Mucosa of stomach (tissue), 1 donor: ENCODE measurements around the gene ISLR.

Experiments
- H3K27me3 ChIP-seq: one replicate; pipeline ENCODE4 v1.7.0; 2013; ENCODE audit warnings: mild to moderate bottlenecking, low read length; ENCODE audit not compliant: control insufficient read depth, insufficient read depth
- H3K36me3 ChIP-seq: one replicate; pipeline ENCODE4 v1.7.0; 2013; ENCODE audit warnings: low read length; ENCODE audit not compliant: control insufficient read depth, insufficient read depth
- H3K4me1 ChIP-seq: one replicate; pipeline ENCODE4 v1.7.0; 2013; ENCODE audit warnings: mild to moderate bottlenecking, low read length; ENCODE audit not compliant: control insufficient read depth, insufficient read depth
- H3K4me3 ChIP-seq: one replicate; pipeline ENCODE4 v1.7.0; 2013; ENCODE audit warnings: low read length
- H3K9ac ChIP-seq: one replicate; pipeline ENCODE4 v1.7.0; 2013; ENCODE audit warnings: mild to moderate bottlenecking, low read length, moderate library complexity
- H3K9me3 ChIP-seq: one replicate; pipeline ENCODE4 v1.7.0; 2013; ENCODE audit warnings: mild to moderate bottlenecking, low read length, moderate library complexity; ENCODE audit not compliant: control insufficient read depth
- donor health status: Pancreatic carcinoma.

ISLR gene

DNA sequence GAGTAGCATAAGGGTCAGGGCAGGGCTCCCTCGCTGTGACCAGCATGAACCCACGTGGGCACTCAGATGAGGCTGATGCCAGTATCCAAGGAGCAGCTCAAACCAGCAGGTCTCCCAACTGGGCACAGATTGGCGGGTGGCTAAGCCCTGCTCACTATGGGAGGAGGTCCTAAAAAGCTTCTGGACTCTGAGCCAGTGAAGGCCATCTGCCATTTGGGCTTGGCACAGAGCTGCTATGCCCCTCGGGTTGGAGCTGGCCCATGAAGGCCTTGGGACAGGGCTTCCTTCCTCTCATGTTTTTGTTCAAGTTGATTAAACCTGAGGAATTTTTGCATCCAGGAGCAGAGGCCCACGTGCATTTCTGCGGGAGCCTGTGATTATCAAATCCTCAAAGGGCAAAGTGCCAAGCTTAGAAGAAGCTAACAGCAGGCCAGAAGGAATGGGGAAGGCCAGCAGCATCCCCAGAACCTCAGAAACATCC lies 33.3 kb downstream of the ISLR start:
- Histone ChIP-seq H3K27me3 (peaks cover 53% of the 10 kb centered on the region), H3K4me3 (no peak overlapping the region), H3K4me1 (peaks cover 32% of the 10 kb centered on the region), H3K9ac (no peak overlapping the region), H3K36me3 (no peaks in the 10 kb centered on the region), H3K9me3 (no peaks in the 10 kb centered on the region)

DNA sequence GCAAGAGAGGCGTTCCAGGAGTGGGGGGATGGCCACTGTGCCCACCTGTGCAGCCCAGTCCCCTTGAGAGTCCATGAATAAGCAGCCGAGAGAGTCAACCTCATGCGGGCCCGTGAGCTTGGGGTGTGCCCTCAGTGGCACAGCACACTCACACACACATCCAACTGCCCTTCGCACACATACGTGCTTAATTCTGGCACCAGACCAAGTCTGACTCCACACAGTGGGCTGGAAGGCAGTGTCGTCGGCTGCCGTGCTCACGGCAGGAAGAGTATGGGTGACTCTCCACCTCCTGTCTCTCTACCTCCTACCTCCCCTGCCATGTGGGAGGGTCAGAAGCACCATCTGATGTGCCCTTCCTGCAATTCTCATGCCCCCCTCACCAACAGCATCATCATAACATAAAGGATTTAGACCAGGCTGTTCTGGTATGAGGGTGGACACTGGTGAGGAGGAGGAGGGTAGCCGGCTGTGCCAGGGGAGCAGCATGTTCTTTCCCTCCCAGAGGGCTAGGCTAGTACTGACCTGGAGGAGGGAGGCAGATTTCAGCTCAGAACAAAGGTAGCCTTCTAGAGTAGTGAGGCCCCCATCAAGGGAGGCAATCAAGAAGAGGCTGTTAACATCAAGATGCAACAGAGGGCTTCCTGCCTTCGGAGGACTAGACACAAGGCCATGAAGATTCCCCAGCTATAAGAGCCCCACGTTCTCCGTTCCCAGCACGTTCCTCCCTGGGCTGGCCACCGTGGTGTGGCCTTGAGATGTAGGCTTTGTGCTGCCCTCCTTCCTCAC lies 34.3 kb downstream of the ISLR start:
- H3K4me3 ChIP-seq, result no peak overlapping the region
- no peaks in the 10 kb centered on the region for H3K36me3 ChIP-seq
- H3K9ac ChIP-seq, result no peak overlapping the region
- H3K4me1 ChIP-seq, result peaks cover 26% of the 10 kb centered on the region
- H3K9me3 ChIP-seq, result no peaks in the 10 kb centered on the region
- peaks cover 46% of the 10 kb centered on the region for H3K27me3 ChIP-seq

DNA sequence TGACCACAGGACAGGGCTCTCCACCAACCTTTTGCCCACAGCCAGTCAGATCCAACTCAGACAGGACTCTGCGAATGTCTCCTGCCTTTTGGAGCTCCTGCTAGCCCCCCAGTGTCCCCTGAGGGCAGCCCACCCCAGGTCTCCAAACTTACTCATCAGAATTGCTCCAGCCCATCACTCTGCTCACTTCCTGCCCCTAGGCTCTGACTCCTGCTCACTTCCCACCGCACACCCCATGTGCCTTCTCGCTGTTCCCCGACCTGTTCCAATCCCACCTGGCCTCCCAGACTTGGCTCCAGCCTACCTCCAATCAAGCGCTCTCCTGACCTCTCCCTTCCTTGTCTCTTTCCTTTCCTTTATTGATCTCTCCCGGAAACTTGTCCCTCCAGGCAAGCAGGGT lies 35.0 kb downstream of the ISLR start:
- Histone ChIP-seq H3K9me3 (no peaks in the 10 kb centered on the region), H3K27me3 (peaks cover 39% of the 10 kb centered on the region), H3K36me3 (no peaks in the 10 kb centered on the region), H3K9ac (no peak overlapping the region), H3K4me1 (peaks cover 21% of the 10 kb centered on the region), H3K4me3 (no peak overlapping the region)

DNA sequence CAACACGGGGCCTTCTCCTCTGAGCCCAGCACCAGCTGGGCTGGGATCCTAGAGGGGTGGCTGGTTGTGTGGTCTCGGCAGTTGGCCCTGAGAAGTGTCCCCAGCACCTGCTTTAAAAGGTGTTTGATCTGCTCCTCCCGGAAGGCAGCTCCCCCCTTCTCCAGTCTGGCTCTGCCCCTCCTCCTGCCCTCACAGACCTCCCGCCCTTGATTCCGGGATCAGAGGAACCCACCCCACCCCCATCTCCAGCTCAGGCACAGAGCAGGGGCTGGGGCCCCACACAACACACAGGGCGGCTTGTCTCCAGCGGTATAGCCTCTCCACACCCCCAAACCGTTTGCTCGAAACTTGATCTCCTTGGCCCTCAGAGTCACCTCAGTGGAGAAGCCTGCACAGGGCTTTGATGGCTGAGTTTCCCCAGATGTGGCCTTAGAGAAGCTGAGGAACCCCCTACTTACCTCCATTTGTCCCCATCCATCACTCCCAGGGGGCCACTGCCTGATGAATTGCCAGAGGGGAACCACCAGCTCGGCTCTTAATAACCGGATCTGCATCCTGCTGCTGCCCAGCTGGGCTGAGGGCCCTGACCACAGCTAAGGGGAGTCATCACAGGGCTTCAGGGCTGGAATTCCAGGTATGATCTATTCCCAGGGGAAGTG lies 35.5 kb downstream of the ISLR start:
- Histone ChIP-seq H3K4me1 (peaks cover 21% of the 10 kb centered on the region), H3K27me3 (peaks cover 36% of the 10 kb centered on the region), H3K9ac (no peak overlapping the region), H3K36me3 (no peaks in the 10 kb centered on the region), H3K4me3 (no peak overlapping the region), H3K9me3 (no peaks in the 10 kb centered on the region)

DNA sequence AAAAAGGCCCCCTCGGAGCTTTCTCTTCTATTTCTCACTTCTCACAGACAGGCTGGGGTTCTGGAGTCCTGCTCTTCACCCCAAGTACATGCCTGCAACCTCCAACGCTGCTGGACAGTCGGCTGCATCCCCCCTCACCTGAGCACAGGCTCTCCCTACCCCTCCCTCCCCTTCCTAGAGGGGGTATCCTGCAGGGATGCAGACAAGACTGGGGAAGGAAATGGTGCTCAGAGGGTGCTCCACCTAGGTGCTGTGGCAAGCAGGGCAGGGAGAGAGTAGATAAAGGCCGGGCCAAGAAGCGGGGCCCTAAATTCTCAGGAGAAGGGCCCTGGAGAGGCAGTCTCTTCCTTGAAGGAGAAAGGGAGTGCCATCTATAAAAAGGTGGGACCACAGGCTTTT lies 36.0 kb downstream of the ISLR start:
- Histone ChIP-seq H3K4me3 (no peak overlapping the region), H3K27me3 (peaks cover 36% of the 10 kb centered on the region), H3K9ac (no peak overlapping the region), H3K4me1 (peaks cover 21% of the 10 kb centered on the region), H3K36me3 (no peaks in the 10 kb centered on the region), H3K9me3 (no peaks in the 10 kb centered on the region)

GRCh38 chr15:74209997-74210671 lies 36.6 kb downstream of the ISLR start:
- H3K36me3 ChIP-seq, result no peaks in the 10 kb centered on the region
- H3K4me3 ChIP-seq, result no peak overlapping the region
- peaks cover 21% of the 10 kb centered on the region for H3K4me1 ChIP-seq
- peaks cover 36% of the 10 kb centered on the region for H3K27me3 ChIP-seq
- H3K9ac ChIP-seq, result no peak overlapping the region
- H3K9me3 ChIP-seq, result no peaks in the 10 kb centered on the region

GRCh38 chr15:74210729-74211128 lies 37.2 kb downstream of the ISLR start:
- H3K9ac ChIP-seq, result no peak overlapping the region
- H3K27me3 ChIP-seq, result peaks cover 35% of the 10 kb centered on the region
- no peak overlapping the region for H3K4me3 ChIP-seq
- peaks cover 24% of the 10 kb centered on the region for H3K4me1 ChIP-seq
- no peaks in the 10 kb centered on the region for H3K9me3 ChIP-seq
- no peaks in the 10 kb centered on the region for H3K36me3 ChIP-seq

GRCh38 chr15:74211656-74212055 lies 38.1 kb downstream of the ISLR start:
- Histone ChIP-seq H3K4me1 (peaks cover 25% of the 10 kb centered on the region), H3K36me3 (no peaks in the 10 kb centered on the region)

DNA sequence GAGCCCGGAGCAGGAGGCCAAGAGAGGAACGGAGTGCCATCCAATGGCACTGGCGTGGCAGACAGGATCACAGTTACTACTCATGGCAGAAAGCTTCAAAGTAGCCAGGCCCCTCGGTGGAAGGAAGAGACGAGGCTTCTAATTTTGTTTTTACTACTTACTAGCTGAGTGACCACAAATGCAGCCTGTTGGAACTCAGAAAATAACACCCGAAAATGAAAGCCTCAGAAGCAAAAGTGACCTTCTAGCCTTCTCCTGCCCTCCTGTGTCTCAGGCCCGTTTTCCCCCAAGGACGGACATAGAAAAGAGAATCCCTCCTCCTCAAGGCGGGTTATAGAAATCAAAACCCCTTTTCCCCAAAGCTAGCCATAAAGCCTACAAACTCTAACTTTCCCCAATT lies 39.0 kb downstream of the ISLR start:
- Histone ChIP-seq H3K9me3 (no peaks in the 10 kb centered on the region), H3K27me3 (peaks cover 28% of the 10 kb centered on the region), H3K36me3 (no peaks in the 10 kb centered on the region), H3K9ac (no peak overlapping the region), H3K4me3 (no peak overlapping the region), H3K4me1 (peaks cover 34% of the 10 kb centered on the region)

More at GRCh38 chr15:74211656-74212055, 38.1 kb downstream of the ISLR start:
- H3K4me3 ChIP-seq, result no peak overlapping the region
- no peak overlapping the region for H3K9ac ChIP-seq
- no peaks in the 10 kb centered on the region for H3K9me3 ChIP-seq
- H3K27me3 ChIP-seq, result peaks cover 32% of the 10 kb centered on the region

DNA sequence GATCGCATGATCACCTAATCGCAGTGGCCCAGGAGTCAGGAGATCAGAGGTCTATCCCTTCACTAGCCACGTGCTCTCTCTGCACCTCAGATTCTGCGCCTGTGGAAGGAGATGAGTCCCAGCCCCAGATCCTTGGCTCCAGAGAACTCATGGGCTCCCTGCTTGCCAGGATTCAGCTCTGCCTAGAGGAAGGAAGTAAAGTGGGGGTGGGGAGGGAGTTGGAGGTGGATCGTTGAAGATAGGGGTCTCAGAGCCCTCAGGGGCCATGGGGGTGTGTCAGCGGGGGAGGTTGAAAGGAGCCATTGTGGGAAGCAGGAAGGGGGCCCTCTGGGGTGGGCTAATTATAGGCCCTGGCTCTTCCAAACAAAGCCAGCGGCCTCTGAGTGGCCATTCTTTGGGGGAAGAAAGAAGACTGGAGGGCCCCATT lies 40.4 kb downstream of the ISLR start:
- Histone ChIP-seq H3K27me3 (peaks cover 19% of the 10 kb centered on the region), H3K4me1 (peaks cover 42% of the 10 kb centered on the region), H3K9ac (no peak overlapping the region), H3K9me3 (no peaks in the 10 kb centered on the region), H3K4me3 (no peak overlapping the region), H3K36me3 (no peaks in the 10 kb centered on the region)

- H3K4me1 ChIP-seq, result peaks cover 36% of the 10 kb centered on the region
- H3K4me3 ChIP-seq, result no peak overlapping the region
- no peak overlapping the region for H3K9ac ChIP-seq
- H3K9me3 ChIP-seq, result no peaks in the 10 kb centered on the region
- peaks cover 13% of the 10 kb centered on the region for H3K27me3 ChIP-seq
- no peaks in the 10 kb centered on the region for H3K36me3 ChIP-seq
Observed at GRCh38 chr15:74214324-74215021, 41.0 kb downstream of the ISLR start.
